Muscle layer of colon (tissue), 2 donors: Measurements from ENCODE around the gene CTTNBP2NL.

Experiments
- H3K27ac ChIP-seq: one replicate; pipeline ENCODE4 v1.7.0; 2013; ENCODE audit warnings: low read depth, mild to moderate bottlenecking, low read length, moderate library complexity
- H3K27me3 ChIP-seq, 2 donors: one replicate each; pipeline ENCODE4 v1.7.0; 2013; ENCODE audit warnings: low read length in 2 of 2, mild to moderate bottlenecking in 2 of 2; ENCODE audit not compliant: insufficient read depth in 2 of 2, control insufficient read depth in 1 of 2
- H3K36me3 ChIP-seq: one replicate; pipeline ENCODE4 v1.7.0; 2013; ENCODE audit warnings: mild to moderate bottlenecking, low read length; ENCODE audit not compliant: insufficient read depth
- H3K4me1 ChIP-seq: one replicate; pipeline ENCODE4 v1.7.0; 2013; ENCODE audit warnings: mild to moderate bottlenecking, low read length; ENCODE audit not compliant: insufficient read depth
- H3K4me3 ChIP-seq, 2 donors: one replicate each; pipeline ENCODE4 v1.7.0; 2013; ENCODE audit warnings: low read length in 2 of 2, low read depth in 1 of 2, mild to moderate bottlenecking in 1 of 2, moderate library complexity in 1 of 2
- H3K9ac ChIP-seq: one replicate; pipeline ENCODE4 v1.7.0; 2013; ENCODE audit warnings: low read length
- H3K9me3 ChIP-seq: one replicate; pipeline ENCODE4 v1.7.0; 2013; ENCODE audit warnings: mild to moderate bottlenecking, low read length
- donor health status: abdominal sarcoma.
- donor health status: Adenocarcinoma of cecum.

The CTTNBP2NL gene

DNA sequence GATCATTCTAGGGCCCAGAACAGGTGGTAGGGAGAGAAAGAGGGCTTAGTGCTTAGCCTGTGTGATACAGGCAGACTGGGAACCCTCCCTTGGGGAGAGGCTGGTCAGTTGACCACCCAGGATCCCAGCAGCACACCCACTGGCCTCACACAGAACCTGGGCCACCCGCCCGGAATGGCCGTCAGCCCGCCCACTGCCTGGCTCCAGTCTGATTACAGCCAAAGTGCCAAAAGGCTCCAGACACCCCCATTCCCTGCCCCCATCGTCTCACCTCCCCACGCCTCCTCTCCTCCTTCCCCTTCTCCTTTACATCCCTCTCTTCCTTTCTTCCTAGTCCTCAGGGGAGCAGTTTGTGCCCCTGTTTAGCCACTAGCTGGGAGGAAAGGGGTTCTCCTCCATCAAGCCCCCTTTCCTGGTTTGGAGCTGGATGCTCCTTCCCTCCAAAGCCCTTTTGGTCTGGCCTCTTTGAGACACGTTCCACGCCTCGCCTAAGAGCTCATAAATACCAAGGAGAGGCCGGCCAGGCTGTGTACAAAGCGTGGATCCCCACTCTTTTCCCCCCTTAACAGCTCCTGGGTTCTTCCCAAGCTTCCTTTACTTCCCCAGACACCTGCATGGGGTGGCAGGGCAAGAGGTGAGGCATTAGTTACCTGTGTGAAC lies 108.1 kb downstream of the CTTNBP2NL start:
- no peak overlapping the region for H3K4me3 ChIP-seq
- H3K4me1 ChIP-seq = peaks cover 17% of the 10 kb centered on the region
- H3K9me3 ChIP-seq = no peaks in the 10 kb centered on the region
- peaks cover 18 to 44% of the 10 kb centered on the region in 2 donors for H3K27me3 ChIP-seq
- H3K9ac ChIP-seq = no peak overlapping the region
- no peak overlapping the region for H3K27ac ChIP-seq
- no peaks in the 10 kb centered on the region for H3K36me3 ChIP-seq

DNA sequence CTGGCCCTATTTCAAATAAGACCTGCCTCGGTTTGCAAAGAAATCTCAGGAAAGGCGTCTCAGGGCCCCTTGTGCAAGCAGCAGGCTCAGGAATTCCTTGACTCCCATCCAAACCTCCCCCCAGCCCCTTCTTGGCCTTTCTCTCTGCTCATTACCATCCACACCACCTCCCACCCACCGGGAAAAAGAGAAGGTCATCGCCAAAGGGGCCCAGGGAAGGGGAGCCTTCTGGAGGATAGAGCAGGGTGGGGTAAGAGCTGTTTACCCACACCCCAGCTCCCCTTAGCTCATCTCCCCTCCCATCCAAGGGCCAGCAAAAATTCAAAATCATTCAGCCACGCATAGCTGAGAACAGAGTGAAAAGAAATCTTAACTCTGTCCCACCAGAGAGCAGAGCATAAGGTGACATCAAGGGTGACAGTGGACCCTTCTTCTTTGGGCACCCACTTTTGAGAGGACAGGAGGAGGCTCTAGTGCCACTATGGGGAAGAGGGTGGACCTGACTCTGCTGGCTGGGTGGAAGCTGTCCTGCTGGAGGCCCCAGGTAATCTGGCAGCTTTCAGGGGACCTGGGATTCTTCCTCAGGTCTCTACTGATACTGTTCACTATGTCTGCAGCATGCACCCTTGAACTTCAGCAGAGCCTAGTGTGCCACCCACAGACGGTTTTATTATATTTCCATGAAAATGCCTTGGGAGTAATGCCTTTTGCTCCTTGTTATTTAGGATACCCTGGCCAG lies 108.8 kb downstream of the CTTNBP2NL start:
- Histone ChIP-seq H3K9ac (no peak overlapping the region), H3K27ac (no peak overlapping the region), H3K9me3 (no peaks in the 10 kb centered on the region), H3K4me3 (no peak overlapping the region), H3K27me3 (peaks cover 18 to 49% of the 10 kb centered on the region in 2 donors), H3K4me1 (peaks cover 17% of the 10 kb centered on the region), H3K36me3 (no peaks in the 10 kb centered on the region)

DNA sequence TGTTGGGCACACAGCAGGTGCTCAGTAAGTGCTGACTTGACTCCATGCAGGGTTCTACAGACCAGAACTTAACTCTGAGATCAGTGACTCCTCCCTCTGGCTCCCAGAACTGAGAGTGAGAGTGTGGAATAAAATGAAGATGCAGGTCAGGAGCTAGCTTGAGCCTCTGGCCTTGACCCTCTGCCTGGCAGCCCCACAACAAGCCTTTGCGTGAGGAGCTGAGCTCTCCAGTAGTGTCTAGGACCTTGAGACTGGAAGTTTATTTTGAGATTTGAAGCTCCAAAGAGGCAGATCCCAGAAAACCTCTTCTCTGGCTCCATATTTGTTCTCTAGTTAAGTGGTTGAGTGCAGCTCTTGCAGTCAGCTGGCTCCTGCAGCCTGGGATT lies 109.4 kb downstream of the CTTNBP2NL start:
- Histone ChIP-seq H3K27ac (no peak overlapping the region), H3K36me3 (no peaks in the 10 kb centered on the region), H3K4me1 (peaks cover 17% of the 10 kb centered on the region), H3K4me3 (no peak overlapping the region), H3K9me3 (no peaks in the 10 kb centered on the region), H3K9ac (no peak overlapping the region), H3K27me3 (peaks cover 18 to 49% of the 10 kb centered on the region in 2 donors)

DNA sequence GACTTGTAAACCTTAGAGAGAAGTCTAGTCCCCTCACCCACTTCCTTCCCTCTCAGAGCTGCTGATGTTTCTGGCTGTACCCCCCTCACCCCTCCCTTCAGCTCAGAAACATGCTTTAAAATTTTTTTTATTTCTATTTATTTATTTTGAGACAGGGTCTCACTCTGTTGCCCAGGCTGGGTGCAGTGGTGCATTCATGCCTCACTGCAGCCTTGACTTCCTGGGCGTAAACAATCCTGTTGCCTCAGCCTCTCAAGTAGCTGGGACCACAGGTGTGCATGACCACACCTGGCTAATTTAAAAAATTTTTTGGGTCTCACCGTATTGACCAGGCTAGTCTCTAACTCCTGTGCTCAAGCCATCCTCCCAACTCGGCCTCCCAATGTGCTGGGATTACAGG lies 109.9 kb downstream of the CTTNBP2NL start:
- no peak overlapping the region for H3K9ac ChIP-seq
- H3K4me3 ChIP-seq = no peak overlapping the region
- H3K27me3 ChIP-seq = peaks cover 18 to 49% of the 10 kb centered on the region in 2 donors
- no peaks in the 10 kb centered on the region for H3K36me3 ChIP-seq
- no peak overlapping the region for H3K27ac ChIP-seq
- peaks cover 17% of the 10 kb centered on the region for H3K4me1 ChIP-seq
- no peaks in the 10 kb centered on the region for H3K9me3 ChIP-seq

DNA sequence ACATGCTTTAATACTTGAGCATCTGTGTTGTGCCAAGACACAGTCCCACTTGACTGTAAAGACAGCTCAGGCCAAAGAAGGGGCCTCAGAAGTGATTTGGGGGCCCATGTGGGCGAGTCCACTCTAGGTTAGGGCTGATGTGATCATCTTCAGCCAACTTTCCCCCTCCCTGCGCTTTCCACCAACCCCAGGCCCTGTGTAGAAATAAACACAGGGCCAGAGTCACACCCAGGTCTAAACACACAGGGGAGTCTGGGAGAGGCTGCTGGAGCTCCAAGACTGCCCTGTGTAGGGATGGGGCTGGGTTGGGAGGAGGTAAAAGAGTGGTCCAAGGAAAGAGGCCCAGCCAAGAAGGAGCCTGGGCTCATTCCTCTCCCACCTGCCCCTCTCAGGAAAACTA lies 110.3 kb downstream of the CTTNBP2NL start:
- H3K36me3 ChIP-seq = no peaks in the 10 kb centered on the region
- no peak overlapping the region for H3K4me3 ChIP-seq
- H3K9ac ChIP-seq = no peak overlapping the region
- H3K27ac ChIP-seq = no peak overlapping the region
- H3K4me1 ChIP-seq = peaks cover 16% of the 10 kb centered on the region
- H3K27me3 ChIP-seq = peaks cover 18 to 49% of the 10 kb centered on the region in 2 donors
- H3K9me3 ChIP-seq = no peaks in the 10 kb centered on the region

DNA sequence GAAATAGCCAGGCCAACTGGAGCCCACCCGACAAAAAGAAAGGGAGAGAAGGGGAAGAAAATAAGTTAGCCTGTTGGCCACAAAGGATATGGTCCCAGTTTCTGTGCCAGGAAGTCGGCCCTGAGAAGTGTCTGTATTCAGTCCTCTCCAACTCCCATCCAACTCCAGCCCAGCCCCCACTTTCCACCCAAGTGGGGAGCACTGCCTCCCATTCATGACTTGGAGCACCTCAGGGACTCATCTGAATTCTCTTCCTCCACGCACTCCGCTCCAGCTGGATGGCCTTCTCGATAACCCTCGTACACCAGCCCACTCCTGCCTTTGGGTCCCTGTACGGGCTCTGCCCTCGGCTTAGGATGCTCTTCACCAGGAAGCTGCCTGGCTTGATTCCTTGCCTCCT lies 110.7 kb downstream of the CTTNBP2NL start:
- H3K27me3 ChIP-seq = peaks cover 18 to 49% of the 10 kb centered on the region in 2 donors

DNA sequence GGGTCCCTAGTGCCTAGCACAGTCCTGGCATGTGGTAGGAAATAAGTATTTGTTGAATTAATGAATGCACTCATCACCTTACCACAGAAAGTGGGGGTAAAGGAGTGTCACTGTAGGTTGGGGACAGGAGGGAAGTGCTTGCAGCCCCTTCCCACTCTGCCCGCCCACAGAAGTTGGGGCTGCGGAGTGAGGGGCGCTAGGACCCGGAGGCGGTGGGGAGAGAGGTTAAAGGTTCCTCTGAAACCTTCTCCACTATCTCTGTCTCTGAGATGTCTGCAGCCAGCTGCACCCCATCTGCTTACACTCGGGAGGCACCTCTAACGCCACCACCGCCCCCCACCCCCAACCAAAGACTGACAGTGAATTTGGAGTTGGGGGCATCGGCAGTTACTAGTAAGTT lies 111.3 kb downstream of the CTTNBP2NL start:
- H3K27me3 ChIP-seq = peaks cover 18 to 45% of the 10 kb centered on the region in 2 donors
- no peak overlapping the region for H3K4me3 ChIP-seq

More for the DNA sequence above, 110.7 kb downstream of the CTTNBP2NL start:
- Histone ChIP-seq H3K9me3 (no peaks in the 10 kb centered on the region), H3K9ac (no peak overlapping the region), H3K36me3 (no peaks in the 10 kb centered on the region), H3K4me3 (no peak overlapping the region), H3K4me1 (peaks cover 11% of the 10 kb centered on the region), H3K27ac (no peak overlapping the region)

DNA sequence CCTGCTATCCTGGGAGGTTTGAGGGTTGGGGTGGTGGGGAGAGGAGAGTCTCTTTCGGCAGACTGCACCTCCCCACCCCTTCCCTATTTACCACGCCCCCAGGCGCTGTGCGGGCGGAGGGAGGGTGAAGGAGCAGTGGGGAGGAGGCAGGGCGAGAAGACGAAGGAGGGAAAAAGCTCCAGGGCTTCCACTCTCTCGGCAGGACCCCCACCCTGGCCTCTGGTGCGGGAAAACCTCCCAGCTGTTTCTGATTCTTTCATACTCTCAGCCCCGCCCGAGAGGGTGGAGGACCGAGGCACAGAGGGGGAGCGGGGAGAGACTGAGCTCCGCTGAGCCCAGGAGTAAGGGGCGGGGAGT lies 111.9 kb downstream of the CTTNBP2NL start:
- H3K36me3 ChIP-seq = no peaks in the 10 kb centered on the region
- H3K27ac ChIP-seq = no peak overlapping the region
- peaks cover 11% of the 10 kb centered on the region for H3K4me1 ChIP-seq
- no peak overlapping the region for H3K9ac ChIP-seq
- H3K9me3 ChIP-seq = no peaks in the 10 kb centered on the region
- H3K27me3 ChIP-seq = peaks cover 18 to 39% of the 10 kb centered on the region in 2 donors
- peak overlapping the region; percentile 48 to 54 for H3K4me3 ChIP-seq

More for the DNA sequence above, 111.3 kb downstream of the CTTNBP2NL start:
- H3K36me3 ChIP-seq = no peaks in the 10 kb centered on the region
- peaks cover 11% of the 10 kb centered on the region for H3K4me1 ChIP-seq
- H3K27ac ChIP-seq = no peak overlapping the region
- H3K9ac ChIP-seq = no peak overlapping the region
- H3K9me3 ChIP-seq = no peaks in the 10 kb centered on the region

DNA sequence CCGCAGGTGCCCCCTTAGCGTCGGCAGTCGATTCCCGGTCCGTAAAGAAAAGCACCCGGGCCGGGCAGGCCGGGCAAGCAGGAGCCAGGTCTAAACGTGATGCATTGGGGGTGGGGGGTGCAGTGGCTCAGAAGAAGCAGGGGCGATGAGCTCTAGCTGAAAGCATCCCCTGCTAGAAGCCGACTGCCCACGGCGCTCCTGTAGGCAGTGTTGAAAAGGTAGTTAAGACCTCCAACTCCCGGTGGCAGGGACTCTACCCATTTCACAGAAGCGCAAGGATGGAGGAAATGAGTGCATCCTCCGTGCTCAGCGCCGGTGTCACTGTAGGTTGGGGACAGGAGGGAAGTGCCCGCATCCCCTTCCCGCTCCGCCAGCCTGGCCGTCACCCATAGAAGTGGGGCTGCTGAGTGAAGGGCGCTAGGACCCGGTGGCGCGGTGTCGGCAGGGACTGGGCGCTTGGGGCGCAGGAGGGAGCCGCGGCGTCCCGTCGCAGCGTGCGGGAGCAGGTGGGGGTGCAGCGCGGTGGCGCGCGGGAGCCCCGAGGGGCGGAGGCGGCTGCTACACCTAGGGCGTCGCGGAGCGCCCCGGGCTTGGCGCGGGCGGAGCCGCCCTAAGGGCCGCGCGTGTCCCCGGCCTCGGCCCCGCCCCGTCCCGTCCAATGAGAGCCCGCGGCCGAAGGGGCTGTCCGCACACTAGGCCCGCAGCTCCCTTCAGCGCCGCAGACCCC lies 112.4 kb downstream of the CTTNBP2NL start, which contains the start of gene WNT2B:
WNT2B (plus strand) TSS at position 688 of the 727 bp plus-strand sequence. CDS start 298 bp downstream, outside the sequence.
- Histone ChIP-seq H3K9ac (no peak within 1 kb of the TSS), H3K36me3 (no peaks in the 10 kb centered on the region), H3K4me1 (peaks cover 11% of the 10 kb centered on the region), H3K27ac (no peak within 1 kb of the TSS), H3K9me3 (no peaks in the 10 kb centered on the region), H3K27me3 (peaks cover 18 to 35% of the 10 kb centered on the region in 2 donors), H3K4me3 (peak within 1 kb of the TSS; percentile 48 to 54)

DNA sequence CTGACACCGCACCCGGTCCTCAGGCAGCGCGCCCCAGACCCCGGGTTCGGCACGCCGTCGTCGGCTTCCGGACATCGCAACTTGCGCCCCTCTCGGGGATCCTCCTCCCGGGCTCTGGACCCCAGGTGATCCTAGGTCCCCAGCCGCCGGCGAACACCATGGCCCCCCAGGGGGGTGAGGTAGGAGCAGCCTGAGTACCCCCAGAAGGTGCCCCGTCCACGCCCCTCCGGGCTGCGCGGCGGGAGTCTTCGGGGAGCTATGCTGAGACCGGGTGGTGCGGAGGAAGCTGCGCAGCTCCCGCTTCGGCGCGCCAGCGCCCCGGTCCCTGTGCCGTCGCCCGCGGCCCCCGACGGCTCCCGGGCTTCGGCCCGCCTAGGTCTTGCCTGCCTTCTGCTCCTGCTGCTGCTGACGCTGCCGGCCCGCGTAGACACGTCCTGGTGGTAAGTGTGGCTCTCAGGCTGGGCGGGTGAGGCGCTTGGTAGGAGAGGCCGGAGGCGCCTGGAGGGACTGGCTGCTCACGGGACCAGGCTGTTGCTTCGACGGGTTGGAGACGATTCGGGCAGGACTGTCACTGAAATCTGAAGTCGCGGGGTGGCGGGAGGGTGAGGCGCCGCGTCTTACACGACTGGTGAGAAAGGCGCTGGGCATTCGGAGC lies 113.1 kb downstream of the CTTNBP2NL start:
- Histone ChIP-seq H3K9me3 (no peaks in the 10 kb centered on the region), H3K4me3 (peak overlapping the region; percentile 48 to 54), H3K36me3 (no peaks in the 10 kb centered on the region), H3K9ac (no peak overlapping the region), H3K27ac (no peak overlapping the region), H3K4me1 (peaks cover 11% of the 10 kb centered on the region), H3K27me3 (peaks cover 18 to 35% of the 10 kb centered on the region in 2 donors)

DNA sequence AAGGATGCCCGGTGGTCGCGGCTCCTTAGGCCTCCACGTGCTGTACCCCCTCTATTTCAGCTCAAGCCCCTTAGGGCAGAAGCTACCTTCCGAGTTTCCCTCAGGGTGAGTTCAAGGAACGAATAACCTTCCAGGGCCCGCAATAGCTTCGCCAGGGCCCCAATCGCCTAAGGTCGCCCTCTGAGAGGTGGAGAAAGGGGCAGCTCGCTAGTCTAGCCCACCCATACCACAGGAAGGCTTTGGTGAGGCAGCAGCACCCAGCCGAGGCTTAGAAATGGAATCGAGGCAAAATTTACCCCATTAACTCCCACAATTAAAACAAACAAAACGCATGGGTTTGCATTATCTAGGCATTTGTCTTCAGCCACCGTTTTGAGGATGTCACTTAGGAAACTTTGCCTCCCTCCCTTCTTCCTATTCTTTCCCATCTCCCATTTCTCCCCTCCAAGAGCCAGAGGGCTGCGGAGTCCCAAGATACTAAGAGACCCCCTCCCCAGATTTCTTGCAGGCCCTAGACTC lies 113.7 kb downstream of the CTTNBP2NL start:
- Histone ChIP-seq H3K9me3 (no peaks in the 10 kb centered on the region), H3K9ac (no peak overlapping the region), H3K36me3 (no peaks in the 10 kb centered on the region), H3K4me3 (no peak overlapping the region), H3K27ac (no peak overlapping the region), H3K4me1 (peaks cover 11% of the 10 kb centered on the region), H3K27me3 (peaks cover 18 to 35% of the 10 kb centered on the region in 2 donors)
